Measurements from ENCODE around the gene FEM1A. TPM values are rescaled to one million over a fixed set of nuclear protein-coding genes. Genes with fewer than 3 reads are reported as not detected.

The FEM1A gene
- total and polyA plus RNA-seq, 11 donors, result 28.4 to 94.0 (median 40.5) TPM

- Histone ChIP-seq H3K4me1 (peaks cover 0 to 53% (median 37%) of the 10 kb centered on the region in 12 donors), H3K27ac (peak overlapping the region in 10 of 12 donors; percentile 13 to 68 (median 49)), H3K9me3 (no peaks in the 10 kb centered on the region), H3K27me3 (no peaks in the 10 kb centered on the region), H3K36me3 (peaks cover 0 to 60% (median 42%) of the 10 kb centered on the region in 9 donors), H3K4me3 (peak overlapping the region in 6 of 12 donors; percentile 0 to 26 (median 10))
- 41 to 65% (median 61%) methylated on average over 11 of the region's 11 CpGs for WGBS, 4 donors
- ATAC-seq (no peak), DNase-seq (no peak)
- TF ChIP-seq POLR2A (IDR thresholded peaks at IDR 0.05) (no peak), CTCF (IDR thresholded peaks at IDR 0.05) (no peak)
- intact Hi-C loops (cut with DNase I), result loop anchor here in 1 of 10 donors (5.0 kb wide), 1 partner anchor 73 kb away; the partner anchor contains the start of gene DPP9
These were observed 3.4 kb downstream of the FEM1A start for GRCh38 chr19:4794971-4795370.

GRCh38 chr19:4795400-4795799 is 3.9 kb downstream of the FEM1A start:
- Histone ChIP-seq H3K27ac (peak overlapping the region in 10 of 12 donors; percentile 12 to 68 (median 50)), H3K4me3 (peak overlapping the region in 6 of 12 donors; percentile 4 to 26 (median 10))
- TF ChIP-seq POLR2A (IDR thresholded peaks at IDR 0.05) (no peak), CTCF (IDR thresholded peaks at IDR 0.05) (no peak)

GRCh38 chr19:4800591-4801081 is 9.1 kb downstream of the FEM1A start:
- Histone ChIP-seq H3K9me3 (no peaks in the 10 kb centered on the region), H3K4me1 (peaks cover 0 to 46% (median 12%) of the 10 kb centered on the region in 12 donors), H3K27me3 (no peaks in the 10 kb centered on the region), H3K27ac (peak overlapping the region; percentile 50 to 87 (median 72)), H3K4me3 (peak overlapping the region in 1 of 12 donors; percentile 12), H3K36me3 (peaks cover 0 to 29% (median 12%) of the 10 kb centered on the region in 9 donors)
- intact Hi-C loops (cut with DNase I), result loop anchor here in 3 of 10 donors (5.0 kb wide), 1 partner anchor 68 kb away; no protein-coding TSS in a partner anchor
- TF ChIP-seq POLR2A (IDR thresholded peaks at IDR 0.05) (peak in 1 of 2 donors; percentile 57), CTCF (IDR thresholded peaks at IDR 0.05) (no peak)
- DNase-seq (peak in 4 of 5 donors; percentile 45 to 83 (median 60)), ATAC-seq (peak; percentile 60 to 86 (median 76))
- 29 to 51% (median 39%) methylated on average over 22 to 23 of the region's 23 CpGs for WGBS, 4 donors

More at GRCh38 chr19:4795400-4795799, 3.9 kb downstream of the FEM1A start:
- Histone ChIP-seq H3K36me3 (peaks cover 0 to 60% (median 42%) of the 10 kb centered on the region in 9 donors), H3K9me3 (no peaks in the 10 kb centered on the region), H3K27me3 (no peaks in the 10 kb centered on the region), H3K4me1 (peaks cover 0 to 56% (median 38%) of the 10 kb centered on the region in 12 donors)
- WGBS, 4 donors, result 56 to 70% (median 64%) methylated on average over 9 of the region's 9 CpGs
- no peak for DNase-seq
- intact Hi-C loops (cut with DNase I), result no loop called here
- no peak for ATAC-seq

- Histone ChIP-seq H3K9me3 (no peaks in the 10 kb centered on the region), H3K27ac (peak overlapping the region; percentile 50 to 87 (median 72)), H3K4me1 (peaks cover 0 to 41% (median 11%) of the 10 kb centered on the region in 12 donors), H3K4me3 (peak overlapping the region in 1 of 12 donors; percentile 12), H3K36me3 (peaks cover 0 to 24% (median 8%) of the 10 kb centered on the region in 9 donors), H3K27me3 (no peaks in the 10 kb centered on the region)
- ATAC-seq, result no peak
- TF ChIP-seq CTCF (IDR thresholded peaks at IDR 0.05) (no peak), POLR2A (IDR thresholded peaks at IDR 0.05) (no peak)
- DNase-seq, result no peak
- WGBS, 4 donors, result 92 to 95% (median 94%) methylated on average over 3 of the region's 3 CpGs
- intact Hi-C loops (cut with DNase I), result loop anchor here in 3 of 10 donors (5.0 kb wide), 1 partner anchor 69 kb away; no protein-coding TSS in a partner anchor
These were observed 9.6 kb downstream of the FEM1A start for GRCh38 chr19:4801085-4801619.

Measured in heart left ventricle (tissue), 16 donors.